ENCODE measurements around the gene PEDS1.
"Not testable (repeated sequence)": the region's sequence is repeated elsewhere in the genome, so short reads cannot be mapped to it uniquely, and the experiment has no call there.

The PEDS1 gene

DNA sequence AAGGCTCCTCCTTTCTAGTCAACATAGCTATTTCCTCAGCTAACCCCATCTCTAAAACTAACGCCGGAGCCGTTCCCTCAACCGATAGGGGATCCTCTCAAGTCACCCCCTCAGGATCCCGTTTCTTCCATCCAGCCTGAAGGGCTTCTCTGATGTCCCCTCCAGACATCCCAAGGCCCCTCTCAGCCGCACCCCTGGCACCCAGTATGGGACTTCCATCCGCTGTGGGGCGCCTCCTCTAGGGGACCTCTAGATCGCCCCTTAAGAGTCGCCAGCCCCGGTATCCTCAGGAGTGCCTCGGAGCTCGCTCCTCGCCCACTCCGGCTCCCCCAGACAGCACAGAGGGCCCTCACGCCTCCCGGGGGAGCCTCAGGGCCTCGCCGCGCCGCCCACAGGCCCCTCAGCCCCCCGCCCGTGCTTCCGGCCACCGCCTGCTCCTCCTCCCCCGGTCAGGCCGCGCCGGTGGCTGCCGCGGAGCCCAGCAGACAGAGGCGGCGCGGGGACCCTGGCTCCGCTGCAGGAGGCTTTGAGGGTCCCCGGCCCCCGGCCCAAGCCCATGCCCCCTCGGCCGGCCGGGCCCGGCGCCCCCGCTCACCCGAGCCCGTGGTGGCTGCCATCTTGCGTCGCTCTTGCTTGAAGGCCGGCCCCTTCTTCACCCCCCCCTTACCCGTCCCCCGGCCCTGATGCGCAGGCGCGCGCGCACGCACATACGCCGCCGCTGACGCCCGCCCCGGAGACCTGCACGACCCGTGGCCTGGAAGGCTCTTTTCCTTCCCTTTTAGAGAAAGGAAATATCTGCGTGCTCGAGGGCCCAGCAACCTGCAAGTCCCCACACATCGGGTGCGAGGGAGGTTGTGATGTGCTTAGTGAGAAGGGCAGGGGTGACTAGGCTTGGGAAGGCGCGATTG, 40.8 kb downstream of the PEDS1 start, which contains the start of gene UBE2V1:
UBE2V1 (minus strand) TSS at position 639 of the 908 bp plus-strand sequence; CDS start at position 617, 22 bp downstream.
- DNase-seq (ENCODE audit: low read depth), result peak; percentile 83

DNA sequence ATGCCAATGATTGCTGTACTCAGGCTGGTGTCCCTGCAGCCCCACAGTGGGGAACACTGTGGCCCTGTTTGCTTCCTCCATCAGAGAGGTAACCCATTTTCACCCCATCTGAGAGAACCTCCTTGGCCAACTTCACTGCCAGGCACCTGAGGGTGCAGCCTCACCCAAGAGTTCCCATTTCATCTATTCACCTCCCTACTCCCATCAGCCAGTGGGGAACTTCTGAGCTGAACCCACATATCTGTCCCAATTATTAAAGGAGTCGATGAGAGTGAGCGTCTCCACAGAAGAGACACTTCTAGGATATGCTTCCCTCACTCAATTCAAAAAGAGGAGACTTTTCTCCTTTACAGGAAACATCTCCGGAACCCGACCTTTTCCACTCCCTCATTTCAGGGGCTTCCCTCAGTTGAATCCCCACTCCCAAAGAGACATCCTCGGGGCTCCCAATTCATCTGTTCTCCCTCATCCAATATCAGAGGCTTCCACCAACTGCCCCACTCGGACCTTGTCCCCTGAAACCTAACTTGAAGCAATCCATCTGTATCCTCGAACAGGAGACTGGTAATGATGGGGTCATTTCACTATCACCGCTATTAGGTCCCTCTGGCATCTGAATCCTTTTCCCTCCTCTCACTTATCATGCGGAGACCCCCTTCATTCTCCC, 41.6 kb downstream of the PEDS1 start:
- no peak for DNase-seq (ENCODE audit: low read depth)

DNA sequence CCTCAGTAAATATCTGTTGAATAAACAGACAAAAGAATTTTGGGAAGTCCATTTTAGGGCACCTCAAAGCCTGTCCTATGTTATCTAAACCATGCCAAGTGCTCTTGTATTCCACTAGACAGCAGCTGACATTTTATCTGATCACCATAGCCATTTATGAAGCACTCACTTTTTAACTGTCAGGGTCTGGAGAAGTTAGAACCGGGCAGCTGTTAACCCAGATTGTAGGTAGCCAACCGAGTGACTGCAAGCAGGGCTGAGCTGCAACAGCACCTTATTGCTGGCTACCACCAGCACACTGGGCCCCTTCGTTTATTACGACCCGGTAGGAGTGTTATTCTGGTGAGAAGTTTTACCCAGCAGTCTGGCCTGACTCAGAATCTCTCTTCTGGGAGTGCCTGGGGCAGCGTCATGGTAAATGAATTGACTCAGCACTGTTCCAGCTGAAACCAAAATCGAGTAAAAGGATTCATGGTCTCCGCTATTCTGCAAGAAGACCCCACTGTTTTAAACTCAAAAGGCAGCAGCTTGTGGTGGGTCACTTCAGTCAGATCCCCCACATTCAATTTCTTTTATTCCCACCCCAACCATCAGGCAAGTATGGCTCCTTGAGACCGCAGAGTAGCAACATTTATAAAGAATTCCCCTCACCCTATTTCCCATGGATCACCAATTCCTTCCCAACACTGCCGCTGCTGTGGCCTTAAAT, 42.2 kb downstream of the PEDS1 start:
- DNase-seq (ENCODE audit: low read depth), result no peak

DNA sequence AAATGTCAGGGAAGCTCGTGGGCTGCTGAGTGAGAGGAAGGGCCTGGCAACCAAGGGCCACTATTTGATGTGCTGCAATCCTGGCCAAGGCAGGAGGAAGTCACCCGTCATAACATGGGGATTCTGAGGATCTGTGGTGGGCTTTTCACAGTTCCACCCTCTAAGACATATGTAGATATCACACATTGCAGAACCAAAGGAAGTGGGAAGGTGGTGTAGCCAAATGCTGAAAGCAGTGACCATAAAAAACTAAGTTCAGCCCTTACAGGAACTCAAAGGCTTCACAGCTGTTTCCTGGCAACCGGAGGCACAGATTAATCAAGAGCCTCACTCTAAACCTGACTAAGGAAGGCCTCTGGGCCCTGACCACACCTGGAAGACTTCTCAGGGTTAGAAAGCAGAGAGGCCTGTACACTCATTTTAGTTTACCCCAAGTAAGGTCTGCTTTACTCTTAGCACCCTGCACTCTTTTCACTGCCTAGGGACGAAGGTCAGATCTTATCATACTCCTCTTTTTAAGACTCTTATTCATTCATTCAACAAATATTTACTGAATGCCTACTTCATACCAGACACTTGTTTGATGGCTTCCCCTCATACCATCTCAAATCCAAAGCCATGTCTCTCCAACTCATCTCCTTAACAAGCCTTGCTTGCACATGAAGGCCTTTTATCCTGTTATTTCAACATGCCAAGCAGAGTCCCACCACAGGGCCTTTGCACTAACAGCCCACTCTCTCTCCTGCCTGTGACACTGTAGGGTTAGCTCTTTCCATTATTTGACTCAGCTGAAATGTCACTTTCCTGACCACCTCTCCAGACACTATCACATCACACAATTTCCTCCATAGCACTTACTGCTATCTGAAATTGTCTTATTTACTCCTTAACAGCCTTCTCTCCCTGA, 43.1 kb downstream of the PEDS1 start:
- peak; percentile 33 for DNase-seq (ENCODE audit: low read depth)

DNA sequence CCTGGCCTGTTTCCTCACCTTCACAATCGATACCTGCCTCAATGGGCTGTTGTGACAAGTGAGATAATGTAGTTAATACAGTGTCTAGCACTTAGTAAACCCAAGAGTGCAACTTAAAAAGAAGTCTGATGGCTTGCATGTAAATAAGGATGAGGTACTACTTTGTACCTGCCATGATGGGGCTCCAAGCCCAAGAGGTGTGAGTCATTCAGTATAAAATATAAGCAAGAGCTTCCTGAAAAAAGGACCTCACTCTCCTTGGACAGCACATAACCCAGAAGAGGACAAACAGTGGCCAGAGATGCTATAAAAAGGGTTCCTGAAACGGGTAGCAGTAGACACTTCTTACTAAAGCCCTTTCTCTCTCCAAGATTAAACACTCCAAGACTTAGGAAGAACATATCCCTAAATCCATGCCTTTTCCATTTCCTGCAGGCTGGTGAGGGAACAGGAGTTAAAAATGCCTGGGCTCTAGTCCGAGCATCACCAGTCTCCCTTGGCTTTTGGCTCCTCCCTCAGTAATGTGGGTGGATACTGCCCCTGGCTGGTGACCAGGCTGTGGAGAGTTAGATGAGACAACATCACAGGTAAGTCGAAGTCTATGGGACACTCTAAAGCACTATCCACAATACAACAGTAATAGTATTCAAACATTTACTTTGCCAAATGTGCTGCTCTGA, 44.8 kb downstream of the PEDS1 start:
- no peak for DNase-seq (ENCODE audit: low read depth)

DNA sequence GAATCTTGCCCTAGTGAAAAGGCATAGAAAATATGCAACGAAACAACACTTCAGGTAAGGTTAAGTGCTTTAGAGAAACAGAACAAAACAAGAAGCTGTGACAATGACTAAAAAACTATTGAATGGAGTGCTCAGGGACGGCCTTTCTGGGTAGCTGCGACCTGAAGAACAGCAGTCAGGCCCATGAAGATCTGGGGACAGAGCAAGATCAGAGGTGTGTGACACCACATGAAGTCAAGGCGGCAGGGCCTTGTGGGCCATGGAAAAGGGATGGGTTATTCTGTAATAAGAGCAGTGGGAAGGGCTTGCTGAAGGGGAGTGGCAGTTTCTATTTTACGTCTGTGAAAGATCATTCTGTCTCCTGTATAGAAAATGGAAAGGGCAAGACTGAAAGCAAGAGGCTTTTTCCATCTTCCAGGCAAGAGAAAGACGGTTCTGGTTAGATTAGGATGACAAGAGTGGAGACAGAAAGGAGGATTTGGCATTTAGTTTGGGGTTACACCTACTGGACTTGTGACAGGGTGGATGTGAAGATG, 45.7 kb downstream of the PEDS1 start:
- DNase-seq (ENCODE audit: low read depth), result no peak

DNA sequence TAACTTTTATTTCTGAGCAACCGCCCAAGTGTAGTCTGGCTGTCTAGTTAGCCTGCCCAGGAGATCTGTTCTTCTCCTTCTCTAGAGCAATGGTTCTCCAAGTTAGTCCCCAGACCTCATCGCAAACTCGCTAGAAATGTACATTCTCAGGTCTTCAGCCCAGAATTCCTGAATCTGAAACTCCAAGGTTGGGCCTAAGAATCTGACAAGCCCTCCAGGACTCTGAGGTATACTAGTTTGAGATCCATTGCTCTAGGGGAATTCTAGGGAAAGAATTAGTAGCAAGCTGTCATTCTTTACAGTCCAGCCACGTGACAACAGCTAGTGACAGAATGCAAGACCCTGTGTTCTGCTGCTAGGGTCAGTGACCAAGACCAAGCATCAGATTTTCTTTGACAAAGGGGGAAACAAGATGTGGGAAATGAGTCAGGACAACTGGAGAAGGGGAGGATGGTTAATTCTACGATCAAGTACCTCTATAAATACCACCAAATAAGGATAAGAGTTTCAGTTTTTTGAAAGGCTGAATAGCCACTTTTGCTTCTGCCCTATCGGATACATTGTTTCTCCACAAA, 46.4 kb downstream of the PEDS1 start:
- no peak for DNase-seq (ENCODE audit: low read depth)

DNA sequence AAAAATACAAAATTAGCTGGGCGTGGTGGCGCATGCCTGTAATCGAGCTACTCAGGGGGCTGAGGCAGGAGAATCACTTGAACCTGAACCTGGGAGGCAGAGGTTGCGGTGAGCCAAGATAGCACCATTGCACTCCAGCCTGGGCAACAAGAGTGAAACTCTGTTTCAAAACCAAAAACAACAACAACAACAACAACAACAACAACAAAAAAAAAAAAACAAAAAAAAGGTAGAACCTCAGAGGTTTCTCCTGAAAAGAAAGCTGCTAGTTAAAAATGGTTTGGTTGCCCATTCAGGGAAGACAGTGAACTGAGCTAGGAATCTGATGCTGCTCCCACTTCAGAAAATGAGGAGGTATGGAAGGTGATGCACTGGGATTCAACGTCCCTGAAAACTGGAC, 46.9 kb downstream of the PEDS1 start:
- DNase-seq (ENCODE audit: low read depth), result not testable (repeated sequence)
